UCSD-AML1 (cell line): ENCODE results near the gene ZFP36L2.

ENCODE experiments used
- DNase-seq: peaks from one replicate; lab custom pipeline; 2025; ENCODE audit not compliant: unreplicated experiment; lab: John Stamatoyannopoulos, UW

The ZFP36L2 gene

DNA sequence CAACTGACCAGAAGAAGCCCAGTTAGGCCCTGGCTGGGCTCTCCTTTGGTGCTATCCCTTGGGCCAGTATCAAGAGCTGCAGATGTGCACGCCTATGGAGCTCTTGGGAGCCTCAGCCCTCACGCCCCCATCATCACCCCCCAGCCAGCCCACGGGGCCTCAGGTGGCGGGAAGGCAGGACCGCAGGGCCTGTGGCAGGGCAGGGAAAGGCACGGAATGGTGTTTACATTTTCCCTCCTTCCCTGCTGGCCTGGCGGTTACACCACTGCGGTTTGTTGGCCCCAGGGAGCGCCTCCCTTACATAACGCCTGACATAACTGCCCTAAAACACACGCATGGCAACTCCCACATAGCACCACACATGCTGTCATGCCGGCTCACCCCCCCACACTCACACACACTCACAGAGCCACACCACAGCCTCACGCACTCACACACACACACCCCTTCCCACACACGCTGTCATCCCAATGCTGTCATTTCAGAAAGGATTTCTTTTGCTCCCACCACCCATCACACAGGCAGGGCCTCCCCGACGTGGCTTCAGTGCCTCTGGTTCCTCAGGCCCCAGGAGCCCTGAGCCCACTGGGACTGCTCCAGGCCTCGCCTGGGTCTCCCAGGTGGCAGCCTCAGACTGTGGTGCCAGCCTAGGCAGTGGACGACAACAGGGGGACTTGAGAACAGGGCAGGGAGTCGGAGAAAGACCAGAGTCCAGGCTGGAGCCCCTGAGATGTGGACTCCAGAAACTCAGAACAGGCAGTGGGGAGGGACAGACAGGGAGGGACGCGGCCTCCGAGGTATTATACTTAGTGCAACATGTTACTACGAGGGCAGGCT lies 15.7 kb downstream of the ZFP36L2 start:
- peak; percentile 83 for DNase-seq

DNA sequence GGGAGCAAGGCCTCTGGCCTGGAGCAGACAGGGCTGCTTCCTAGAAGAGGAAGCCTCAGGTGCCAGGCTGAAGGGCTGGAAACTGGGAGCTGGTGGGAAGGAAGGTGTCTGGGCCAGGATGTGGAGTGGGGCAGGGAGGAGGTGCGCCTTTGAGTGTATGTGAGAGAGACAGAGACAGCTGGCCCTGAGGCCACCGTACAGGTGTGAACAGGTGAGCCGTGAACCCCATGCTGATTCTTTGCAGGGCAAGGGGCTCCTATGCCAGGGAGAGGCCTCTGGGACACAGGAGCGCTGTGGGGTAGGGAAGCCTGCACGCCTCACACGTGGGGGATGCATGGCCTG lies 16.3 kb downstream of the ZFP36L2 start:
- no peak for DNase-seq

DNA sequence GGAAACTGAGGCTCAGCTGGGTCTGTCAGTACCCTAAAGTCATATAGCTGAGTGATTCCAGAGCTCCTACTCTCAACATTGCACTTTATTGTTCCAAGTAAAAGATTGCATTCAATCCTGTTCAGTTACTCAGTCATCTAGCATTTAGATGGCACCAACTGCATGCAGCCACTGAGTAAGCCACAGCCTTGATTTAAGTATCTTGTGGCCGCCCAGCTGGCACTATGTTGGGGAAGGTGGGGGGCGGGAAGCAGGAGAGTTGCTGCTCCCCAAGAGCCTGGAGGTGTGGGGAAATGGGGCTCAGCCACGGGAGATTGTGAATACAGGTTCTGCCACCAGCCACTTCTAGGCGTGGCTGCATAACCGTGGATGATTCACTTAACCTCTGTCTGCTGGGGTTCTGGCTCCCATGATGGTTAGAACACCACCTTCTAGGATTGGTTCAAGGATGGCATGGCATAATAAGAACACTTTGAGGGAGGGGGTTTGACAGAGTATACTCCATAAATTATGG lies 17.1 kb downstream of the ZFP36L2 start:
- DNase-seq: no peak

DNA sequence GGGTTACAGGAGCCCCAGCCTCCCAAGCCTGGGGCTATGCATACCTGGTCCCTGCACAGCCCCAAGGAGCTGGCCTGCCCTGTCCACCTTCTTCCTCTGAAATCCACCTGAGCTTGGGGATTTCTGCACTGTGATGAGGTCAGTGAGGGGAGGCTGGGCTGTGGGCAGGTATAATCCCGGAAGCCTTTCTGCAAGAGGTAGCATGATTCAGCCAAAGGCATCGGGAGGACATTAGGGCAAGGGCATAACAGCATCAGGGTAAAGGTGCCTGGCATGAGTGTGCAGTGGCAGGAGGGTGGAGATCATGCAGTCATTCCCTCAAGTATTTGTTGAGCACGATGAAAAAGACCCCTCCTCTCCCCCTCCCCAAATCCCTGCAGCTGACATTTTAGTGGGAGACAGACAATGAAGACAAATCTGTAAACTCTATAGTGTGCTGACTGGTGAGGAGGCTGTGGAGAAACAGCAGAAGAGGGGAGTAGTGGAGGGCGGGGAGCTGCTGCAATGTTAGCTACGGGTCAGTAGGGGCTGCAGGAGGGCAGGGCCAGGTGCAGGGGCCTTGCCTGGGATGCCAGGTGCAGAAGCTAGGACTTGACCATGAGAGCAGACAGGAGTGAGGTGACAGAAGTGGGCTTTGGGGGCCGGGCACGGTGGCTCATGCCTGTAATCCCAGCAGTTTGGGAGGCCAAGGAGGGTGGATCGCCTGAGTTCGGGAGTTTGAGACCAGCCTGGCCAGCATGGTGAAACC lies 18.7 kb downstream of the ZFP36L2 start:
- DNase-seq: no peak

DNA sequence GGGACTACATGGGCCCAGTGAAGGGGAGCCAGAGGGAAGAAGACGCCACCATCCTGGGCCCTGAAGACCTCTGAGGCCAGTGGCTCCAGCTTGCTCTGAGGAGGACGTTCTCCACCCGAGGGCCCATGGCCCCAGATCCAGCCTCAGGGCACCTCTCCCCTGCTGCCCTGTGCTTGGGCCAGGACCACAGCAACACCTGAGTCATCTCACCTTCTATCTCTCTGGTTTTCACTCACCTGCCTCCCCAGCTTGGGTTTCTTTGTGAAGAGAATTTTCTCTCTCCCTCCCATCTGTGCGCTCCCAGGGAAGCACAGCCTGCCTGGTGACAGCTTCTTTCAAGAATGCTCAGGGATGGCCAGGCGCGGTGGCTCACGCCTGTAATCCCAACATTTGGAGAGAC lies 19.8 kb downstream of the ZFP36L2 start:
- DNase-seq: no peak

DNA sequence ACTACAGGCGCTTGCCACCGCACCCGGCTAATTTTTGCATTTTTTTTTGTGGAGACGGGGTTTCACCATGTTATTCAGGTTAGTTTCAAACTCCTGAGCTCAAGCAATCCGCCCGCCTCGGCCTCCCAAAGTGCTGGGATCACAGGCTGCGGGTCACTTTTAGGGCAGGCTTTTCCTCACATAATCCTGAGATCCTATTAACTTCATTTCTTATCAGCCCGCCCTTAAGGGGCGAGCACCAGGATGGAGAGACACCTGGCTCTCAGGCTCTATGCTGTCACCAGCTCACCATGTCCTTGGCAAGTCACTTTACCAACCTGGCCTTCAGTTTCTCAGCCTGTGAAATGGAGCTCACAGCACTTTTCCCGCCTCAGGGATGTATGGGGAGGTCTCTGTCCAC lies 23.0 kb downstream of the ZFP36L2 start:
- no peak for DNase-seq

DNA sequence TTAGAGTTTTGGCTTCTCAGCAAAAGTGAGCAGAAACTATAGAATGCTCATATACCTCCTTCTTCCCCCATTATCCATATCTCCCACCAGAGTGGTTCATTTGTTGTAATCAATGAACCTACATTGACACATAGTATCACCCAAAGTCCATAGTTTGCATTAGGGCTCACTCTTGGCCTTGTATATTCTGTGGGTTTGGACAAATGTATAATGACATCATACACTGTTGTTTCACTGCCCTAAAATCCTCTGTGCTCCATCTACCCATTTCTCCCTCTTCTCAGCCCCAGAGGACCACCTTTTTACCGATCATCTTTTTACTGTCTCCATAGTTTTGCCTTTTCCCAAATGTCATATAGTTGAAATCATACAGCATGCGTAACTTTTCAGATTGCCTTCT lies 24.1 kb downstream of the ZFP36L2 start:
- no peak for DNase-seq

DNA sequence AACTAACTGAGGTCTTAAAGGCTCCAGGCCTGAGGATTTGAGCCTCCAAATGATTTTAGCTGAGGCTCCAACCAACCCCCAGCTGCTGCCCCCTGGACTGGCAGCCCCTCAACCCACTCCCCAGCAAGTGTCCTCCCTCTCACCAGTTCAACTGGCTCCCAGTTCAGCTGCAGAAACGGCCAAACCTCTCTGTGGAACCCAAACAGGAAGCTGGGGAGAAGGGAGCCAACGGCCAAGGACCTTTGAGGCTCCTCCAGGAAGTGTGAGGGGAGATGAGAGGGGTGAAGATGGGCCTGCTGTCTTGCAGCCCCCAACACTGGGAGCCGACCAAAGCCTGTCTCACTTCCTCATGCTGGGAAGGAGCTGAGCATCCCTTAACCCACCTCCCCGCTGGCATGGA lies 24.9 kb downstream of the ZFP36L2 start:
- no peak for DNase-seq

DNA sequence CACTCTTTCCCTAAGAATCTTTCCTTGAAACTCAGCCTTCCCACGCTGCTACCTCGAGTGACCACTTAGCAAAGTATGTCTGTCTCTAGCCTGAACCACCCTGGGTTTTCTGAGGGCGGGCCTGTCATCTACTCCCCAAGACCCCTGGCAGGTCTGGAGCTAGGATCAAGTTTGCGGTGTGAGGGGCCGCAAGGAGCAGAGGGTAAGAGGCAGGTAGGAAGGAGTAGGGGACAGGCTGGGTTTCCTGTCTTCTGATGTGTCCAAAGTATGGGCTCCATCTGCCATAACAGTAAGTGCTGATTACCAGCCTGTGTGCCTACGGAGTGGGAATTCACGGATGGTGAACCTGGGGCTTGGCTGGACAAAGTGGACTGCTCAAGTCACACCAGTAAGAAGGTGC lies 25.4 kb downstream of the ZFP36L2 start:
- no peak for DNase-seq

DNA sequence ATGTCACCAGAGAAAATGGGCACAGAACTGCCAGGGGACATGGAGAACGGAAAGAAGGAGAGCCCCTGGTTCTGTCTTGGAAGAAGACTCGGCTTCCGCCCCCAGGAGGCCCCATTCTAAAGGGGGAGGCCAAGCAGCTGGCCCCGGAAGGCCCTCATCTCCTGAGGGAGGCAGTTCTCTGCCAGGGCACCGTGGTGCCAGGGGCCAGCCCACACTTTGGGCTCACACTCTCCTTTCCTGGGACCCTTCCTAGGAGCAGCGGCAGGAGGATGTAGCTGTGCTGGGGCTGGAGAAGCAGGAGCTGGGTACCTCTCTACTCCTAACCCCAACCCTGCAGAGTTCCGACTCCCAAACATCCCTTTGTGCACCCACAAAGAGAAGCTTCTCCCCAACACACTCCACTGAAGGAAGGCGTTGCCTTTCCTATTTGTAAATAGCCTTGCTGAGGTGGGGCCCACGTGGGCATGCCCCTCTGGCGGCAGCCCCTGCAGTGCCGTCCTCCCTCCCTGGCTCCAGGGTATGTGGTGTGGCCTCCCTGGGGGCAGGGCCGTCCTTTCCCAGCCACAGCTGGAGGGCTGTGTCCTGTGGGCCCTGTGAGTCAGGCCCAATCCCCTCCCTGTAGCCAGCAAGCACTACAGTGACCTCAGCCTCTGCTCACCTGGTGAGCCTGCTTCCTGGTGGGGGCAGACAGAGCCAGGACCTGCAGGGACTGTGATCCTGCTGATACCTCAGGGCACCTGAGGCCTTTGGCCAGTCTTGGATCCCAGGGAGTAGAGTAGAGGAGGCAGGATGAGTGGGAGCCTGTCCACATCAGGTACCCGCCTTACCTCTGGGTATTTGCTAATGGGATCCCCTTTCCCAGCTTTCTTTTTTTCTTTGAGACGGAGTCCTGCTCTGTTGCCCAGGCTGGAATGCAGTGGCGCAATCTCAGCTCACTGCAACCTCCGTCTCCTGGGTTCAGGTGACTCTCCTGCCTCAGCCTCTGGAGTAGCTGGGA lies 26.6 kb downstream of the ZFP36L2 start:
- no peak for DNase-seq

DNA sequence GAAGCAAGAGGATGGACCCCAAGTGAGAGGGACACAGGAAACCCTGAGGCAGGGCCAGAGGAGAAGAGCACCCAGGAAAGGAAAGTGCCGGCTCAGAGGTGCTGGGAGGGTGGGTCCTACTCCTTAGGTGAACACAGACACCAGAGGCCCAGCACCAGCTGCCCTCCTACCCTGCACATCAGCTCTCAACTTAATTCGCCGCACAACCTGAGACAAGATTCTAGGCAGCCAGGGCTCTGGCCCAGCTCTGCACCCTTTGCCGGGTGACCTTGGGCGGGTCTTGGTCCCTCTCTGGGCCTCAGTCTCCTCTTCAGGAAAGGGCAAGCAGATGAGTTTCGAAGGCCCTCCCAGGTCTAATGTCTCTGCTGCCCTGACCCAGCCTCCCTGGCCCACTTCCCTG lies 28.1 kb downstream of the ZFP36L2 start:
- DNase-seq: no peak

DNA sequence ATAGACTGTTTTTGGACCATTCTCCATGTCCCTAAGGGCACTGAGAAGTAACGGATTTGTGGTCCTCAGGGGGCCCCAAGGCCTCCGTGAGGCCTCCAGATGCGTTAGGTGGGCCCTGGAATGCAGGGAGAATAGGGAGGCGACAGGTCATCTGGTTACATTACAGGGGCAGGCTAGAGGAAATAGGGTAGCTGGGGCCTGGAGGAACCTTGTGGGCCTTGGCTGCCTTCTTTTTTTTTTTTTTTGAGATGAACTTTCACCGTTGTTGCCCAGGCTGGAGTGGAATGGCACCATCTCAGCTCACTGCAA lies 28.9 kb downstream of the ZFP36L2 start:
- DNase-seq: no peak

DNA sequence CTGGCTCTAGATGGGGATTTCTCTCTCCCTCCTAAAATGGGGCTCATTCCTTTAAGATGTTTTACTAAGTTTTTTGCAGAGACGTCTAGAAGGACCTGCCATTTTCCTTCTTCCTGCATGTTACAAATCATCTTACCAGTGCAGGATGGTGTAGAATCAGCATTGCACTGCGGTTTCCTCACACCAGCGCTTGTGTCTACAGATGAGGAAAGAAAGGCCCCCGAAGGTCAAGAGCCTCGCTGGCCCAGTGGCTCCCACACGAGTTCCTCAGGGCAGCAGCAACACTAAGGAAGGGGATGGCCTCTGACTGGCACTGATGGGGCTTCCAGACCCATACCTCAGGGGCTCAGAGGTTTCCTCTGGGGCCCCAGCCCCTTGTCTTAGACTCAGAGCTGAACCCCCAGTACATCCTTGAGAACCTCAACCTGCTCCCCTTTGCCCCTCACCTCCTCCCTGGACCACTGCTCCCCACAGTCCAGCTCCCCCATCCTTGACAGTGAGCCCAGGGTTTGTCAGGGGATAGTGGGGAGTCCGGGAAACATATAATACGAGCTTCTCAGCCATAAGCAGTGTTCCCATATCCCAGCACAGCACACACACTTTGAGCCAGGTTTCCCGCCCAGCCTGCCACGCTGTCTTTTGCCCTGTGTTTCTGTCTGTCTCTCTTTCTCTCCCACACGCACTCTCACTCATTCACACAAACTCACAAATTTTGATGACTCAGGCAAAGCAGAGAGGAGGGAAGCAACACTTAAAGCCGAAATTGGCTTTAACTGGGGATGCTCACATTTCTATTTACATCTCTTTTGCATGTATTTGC lies 29.4 kb downstream of the ZFP36L2 start:
- no peak for DNase-seq

DNA sequence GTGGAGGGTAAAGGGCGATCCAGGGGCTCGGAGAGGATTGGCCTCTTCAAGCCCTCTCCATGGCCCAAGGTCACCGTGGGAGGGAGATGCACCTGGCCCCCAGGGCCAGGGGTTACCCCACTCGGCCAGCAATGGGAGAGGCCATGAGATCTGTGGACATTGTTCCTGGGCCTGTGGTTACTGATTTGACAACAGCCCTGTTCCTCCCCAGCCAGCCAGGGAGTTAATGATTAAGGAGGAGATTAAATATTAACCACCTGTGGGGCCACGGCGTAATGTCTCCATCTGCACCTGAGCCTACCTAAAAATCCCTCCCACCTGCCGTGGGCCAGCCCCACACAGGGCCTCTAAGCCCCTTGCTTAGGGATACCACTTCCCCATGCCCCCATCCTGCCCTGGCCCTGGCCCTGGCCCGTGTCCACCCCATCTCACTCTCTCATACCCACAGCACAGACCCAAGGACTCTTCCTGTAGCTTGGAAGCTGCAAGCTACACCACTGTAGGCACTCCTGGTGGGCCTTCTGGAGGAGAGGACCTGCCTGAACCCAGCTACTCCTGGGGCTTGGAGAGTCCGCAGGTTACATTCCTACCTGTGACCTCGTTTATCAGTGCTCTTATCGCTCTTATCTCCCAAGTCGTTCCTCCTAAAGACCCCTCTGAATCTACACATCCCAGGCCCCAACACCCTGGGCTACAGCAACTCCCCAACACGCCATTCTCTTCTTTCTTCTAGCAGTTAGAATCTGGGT lies 32.1 kb downstream of the ZFP36L2 start:
- no peak for DNase-seq

DNA sequence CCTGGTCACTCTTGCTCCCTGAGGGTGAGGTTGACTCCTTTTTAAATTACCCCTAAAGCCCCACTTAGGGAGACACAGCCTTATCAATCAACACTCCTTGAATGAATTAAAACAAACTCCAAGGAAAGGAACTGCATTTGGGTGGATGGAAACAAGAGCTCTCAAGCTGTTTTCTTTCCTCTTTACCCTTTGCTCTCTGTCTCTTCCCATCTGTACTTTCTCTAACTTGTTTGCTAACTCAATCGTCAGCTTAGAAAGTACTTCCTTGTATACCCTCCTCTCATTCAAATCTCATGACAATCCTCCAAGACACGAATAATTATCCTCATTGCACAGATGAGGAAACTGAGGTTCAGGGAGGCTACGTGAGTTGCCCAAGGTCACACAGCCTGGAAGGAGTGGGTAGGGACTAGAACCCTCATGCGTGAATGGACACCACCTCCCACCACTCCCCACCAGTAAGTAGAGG lies 32.7 kb downstream of the ZFP36L2 start:
- DNase-seq: no peak

DNA sequence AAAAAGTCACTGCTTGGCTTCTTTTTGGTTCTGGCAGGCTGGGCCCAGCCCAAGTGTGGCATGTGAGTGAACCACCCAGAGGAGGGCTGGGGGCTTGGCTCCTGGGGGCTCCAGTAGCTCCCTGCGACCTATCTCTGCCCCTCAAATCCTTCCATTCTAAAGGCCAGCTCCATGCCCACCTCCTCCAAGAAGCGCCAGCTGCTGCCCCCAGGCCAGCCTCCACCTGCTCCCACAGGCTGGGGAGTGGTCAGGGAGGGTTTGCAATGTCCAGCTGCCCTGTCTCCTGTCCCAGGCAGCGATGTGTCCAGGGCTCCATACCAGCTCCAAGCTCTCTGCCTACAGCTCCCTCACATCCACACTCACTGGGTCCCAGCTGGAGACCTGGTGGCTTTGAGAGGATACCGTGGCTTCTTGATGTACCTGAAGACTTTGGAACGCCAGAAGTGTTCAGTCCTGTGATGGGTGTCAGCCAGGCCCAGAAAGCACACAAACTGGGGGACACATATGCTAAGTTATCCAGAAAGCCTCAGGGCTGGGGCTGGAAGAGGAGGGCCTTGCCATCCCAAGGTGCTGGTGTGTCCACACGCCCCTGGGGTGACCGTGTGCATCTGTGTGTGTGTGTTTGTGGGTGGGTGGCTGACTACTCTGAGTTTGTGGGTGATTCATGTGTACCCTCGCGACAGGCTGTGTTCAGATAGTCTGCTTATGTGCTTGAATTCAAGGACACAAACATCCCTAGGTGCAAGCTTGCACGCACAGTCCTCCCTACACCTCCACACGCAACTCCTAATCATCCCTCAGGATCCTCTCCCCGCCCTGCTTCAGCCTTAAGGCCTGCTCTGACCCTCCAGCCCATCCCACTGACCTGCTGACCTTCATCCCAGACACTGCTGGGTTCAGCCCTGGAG lies 33.4 kb downstream of the ZFP36L2 start:
- DNase-seq: no peak

DNA sequence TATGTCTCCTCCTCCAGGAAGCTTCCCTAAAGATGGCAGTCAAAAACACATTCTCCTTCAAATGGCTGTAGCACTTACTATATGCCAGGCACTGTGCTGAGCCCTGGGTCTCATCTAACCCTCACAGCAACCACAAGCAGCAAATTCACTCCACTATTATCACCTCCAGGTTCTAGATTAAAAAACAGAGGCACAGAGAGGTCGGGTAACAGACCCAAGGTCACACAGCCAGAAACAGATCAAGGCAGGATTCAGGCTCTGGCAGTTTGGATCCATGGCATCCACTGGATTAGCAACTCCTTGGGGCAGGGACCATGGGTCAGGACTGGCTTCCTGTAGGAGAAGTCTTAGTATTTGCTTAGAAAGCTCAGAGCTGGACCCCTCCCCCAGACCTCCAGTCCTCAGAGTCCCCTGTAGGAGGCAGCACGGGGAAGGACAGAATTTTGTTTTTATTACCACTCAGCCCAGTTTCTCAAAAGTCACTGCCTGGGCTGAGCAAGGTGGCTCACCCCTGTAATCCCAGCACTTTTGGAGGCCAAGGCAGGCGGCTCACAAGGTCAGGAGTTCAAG lies 34.4 kb downstream of the ZFP36L2 start:
- no peak for DNase-seq

DNA sequence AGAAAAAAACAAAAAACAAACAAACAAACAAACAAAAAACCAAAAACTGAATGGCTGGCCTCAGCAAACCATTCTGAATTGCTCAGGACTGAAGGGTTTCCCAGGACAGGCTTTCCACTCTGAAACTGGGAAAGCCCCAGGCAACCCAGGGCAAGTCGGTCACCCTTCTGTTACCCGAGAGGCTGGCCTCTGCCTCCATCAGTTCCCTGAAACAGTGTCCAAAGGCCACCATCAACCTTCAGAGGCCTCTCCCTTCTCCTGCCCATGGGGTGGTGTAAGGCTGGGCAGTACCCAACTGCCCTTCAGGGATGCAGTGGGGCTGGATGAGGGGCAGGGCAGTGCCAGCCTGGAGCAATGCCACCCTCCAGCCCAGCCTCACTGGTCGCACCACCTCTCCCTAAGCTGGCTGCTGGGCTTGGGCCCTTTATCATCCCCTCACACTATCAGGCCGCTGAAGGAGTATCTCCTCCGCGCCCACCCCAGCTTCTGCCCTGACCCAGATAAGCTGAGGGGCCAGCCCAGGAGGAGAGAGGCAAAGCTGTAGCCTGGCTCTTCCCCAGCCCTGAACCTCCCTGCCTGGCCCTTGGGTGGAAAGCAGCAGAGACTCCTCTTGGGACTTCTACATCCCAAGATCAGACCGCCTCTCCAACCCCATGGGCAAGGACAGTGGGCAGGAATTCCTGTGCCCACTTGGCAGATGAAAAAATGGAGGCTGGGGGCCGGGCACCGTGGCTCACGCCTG lies 35.9 kb downstream of the ZFP36L2 start:
- no peak for DNase-seq
